ENCODE measurements around the gene SEMA6B. TPM values are rescaled to one million over a fixed set of nuclear protein-coding genes. Genes with fewer than 3 reads are reported as not detected.
"Not testable (repeated sequence)": the region's sequence is repeated elsewhere in the genome, so short reads cannot be mapped to it uniquely, and the experiment has no call there.

SEMA6B gene
- total and polyA plus RNA-seq, 4 donors, result 8.7 to 66.8 (median 38.9) TPM

- Histone ChIP-seq H3K36me3 (ENCODE audit: control insufficient read depth, insufficient read depth, low read length) (peaks cover 88% of the 10 kb centered on the region), H3K27ac (ENCODE audit: low read depth, low read length) (no peak overlapping the region), H3K9me3 (ENCODE audit: control insufficient read depth, insufficient read depth, low read length) (no peaks in the 10 kb centered on the region), H3K27me3 (ENCODE audit: control insufficient read depth, insufficient read depth, low read length) (no peaks in the 10 kb centered on the region), H3K4me3 (ENCODE audit: low read depth, low read length) (no peak overlapping the region), H3K4me1 (ENCODE audit: control insufficient read depth, insufficient read depth, low read length) (no peaks in the 10 kb centered on the region)
- 93% methylated on average over 24 of the region's 26 CpGs for WGBS (ENCODE audit: insufficient coverage)
- DNase-seq (ENCODE audit: low read depth in 4 of 6, low spot score in 6 of 6), result no peak
Measured at GRCh38 chr19:4550479-4551050, 8.9 kb downstream of the SEMA6B start.

GRCh38 chr19:4550018-4550417 lies 9.5 kb downstream of the SEMA6B start:
- H3K4me3 ChIP-seq (ENCODE audit: low read depth, low read length), result no peak overlapping the region
- no peaks in the 10 kb centered on the region for H3K9me3 ChIP-seq (ENCODE audit: control insufficient read depth, insufficient read depth, low read length)
- no peaks in the 10 kb centered on the region for H3K27me3 ChIP-seq (ENCODE audit: control insufficient read depth, insufficient read depth, low read length)
- WGBS (ENCODE audit: insufficient coverage), result 93% methylated on average over 17 of the region's 18 CpGs
- peaks cover 87% of the 10 kb centered on the region for H3K36me3 ChIP-seq (ENCODE audit: control insufficient read depth, insufficient read depth, low read length)
- no peak for DNase-seq (ENCODE audit: low read depth in 4 of 6, low spot score in 6 of 6)
- no peak overlapping the region for H3K27ac ChIP-seq (ENCODE audit: low read depth, low read length)
- no peaks in the 10 kb centered on the region for H3K4me1 ChIP-seq (ENCODE audit: control insufficient read depth, insufficient read depth, low read length)

GRCh38 chr19:4548238-4548584 lies 11.3 kb downstream of the SEMA6B start:
- H3K27me3 ChIP-seq (ENCODE audit: control insufficient read depth, insufficient read depth, low read length), result no peaks in the 10 kb centered on the region
- WGBS (ENCODE audit: insufficient coverage), result 83% methylated on average over 14 of the region's 14 CpGs

GRCh38 chr19:4547303-4548237 lies 11.9 kb downstream of the SEMA6B start:
- Histone ChIP-seq H3K36me3 (ENCODE audit: control insufficient read depth, insufficient read depth, low read length) (peaks cover 80% of the 10 kb centered on the region), H3K4me3 (ENCODE audit: low read depth, low read length) (no peak overlapping the region), H3K27me3 (ENCODE audit: control insufficient read depth, insufficient read depth, low read length) (no peaks in the 10 kb centered on the region), H3K27ac (ENCODE audit: low read depth, low read length) (no peak overlapping the region), H3K9me3 (ENCODE audit: control insufficient read depth, insufficient read depth, low read length) (no peaks in the 10 kb centered on the region), H3K4me1 (ENCODE audit: control insufficient read depth, insufficient read depth, low read length) (no peaks in the 10 kb centered on the region)
- 74% methylated on average over 31 of the region's 32 CpGs for WGBS (ENCODE audit: insufficient coverage)
- peak in 1 of 6 donors; percentile 14 for DNase-seq (ENCODE audit: low read depth in 4 of 6, low spot score in 6 of 6)

More at GRCh38 chr19:4548238-4548584, 11.3 kb downstream of the SEMA6B start:
- Histone ChIP-seq H3K27ac (ENCODE audit: low read depth, low read length) (no peak overlapping the region), H3K4me1 (ENCODE audit: control insufficient read depth, insufficient read depth, low read length) (no peaks in the 10 kb centered on the region), H3K9me3 (ENCODE audit: control insufficient read depth, insufficient read depth, low read length) (no peaks in the 10 kb centered on the region), H3K4me3 (ENCODE audit: low read depth, low read length) (no peak overlapping the region), H3K36me3 (ENCODE audit: control insufficient read depth, insufficient read depth, low read length) (peaks cover 80% of the 10 kb centered on the region)
- DNase-seq (ENCODE audit: low read depth in 4 of 6, low spot score in 6 of 6), result no peak

- Histone ChIP-seq H3K9me3 (ENCODE audit: control insufficient read depth, insufficient read depth, low read length) (no peaks in the 10 kb centered on the region), H3K27ac (ENCODE audit: low read depth, low read length) (no peak overlapping the region), H3K4me1 (ENCODE audit: control insufficient read depth, insufficient read depth, low read length) (no peaks in the 10 kb centered on the region), H3K36me3 (ENCODE audit: control insufficient read depth, insufficient read depth, low read length) (peaks cover 53% of the 10 kb centered on the region), H3K27me3 (ENCODE audit: control insufficient read depth, insufficient read depth, low read length) (no peaks in the 10 kb centered on the region), H3K4me3 (ENCODE audit: low read depth, low read length) (no peak overlapping the region)
- DNase-seq (ENCODE audit: low read depth in 4 of 6, low spot score in 6 of 6), result no peak
- 93% methylated on average over 84 of the region's 87 CpGs for WGBS (ENCODE audit: insufficient coverage)
Measured at GRCh38 chr19:4543842-4544647, 15.4 kb downstream of the SEMA6B start.

GRCh38 chr19:4542896-4543841 lies 16.3 kb downstream of the SEMA6B start:
- DNase-seq (ENCODE audit: low read depth in 4 of 6, low spot score in 6 of 6), result no peak
- H3K36me3 ChIP-seq (ENCODE audit: control insufficient read depth, insufficient read depth, low read length), result peaks cover 48% of the 10 kb centered on the region
- no peaks in the 10 kb centered on the region for H3K4me1 ChIP-seq (ENCODE audit: control insufficient read depth, insufficient read depth, low read length)
- H3K9me3 ChIP-seq (ENCODE audit: control insufficient read depth, insufficient read depth, low read length), result no peaks in the 10 kb centered on the region
- no peak overlapping the region for H3K27ac ChIP-seq (ENCODE audit: low read depth, low read length)
- H3K27me3 ChIP-seq (ENCODE audit: control insufficient read depth, insufficient read depth, low read length), result no peaks in the 10 kb centered on the region
- 89% methylated on average over 54 of the region's 77 CpGs for WGBS (ENCODE audit: insufficient coverage)
- H3K4me3 ChIP-seq (ENCODE audit: low read depth, low read length), result no peak overlapping the region

- peaks cover 34% of the 10 kb centered on the region for H3K36me3 ChIP-seq (ENCODE audit: control insufficient read depth, insufficient read depth, low read length)
- not testable (repeated sequence) for H3K4me1 ChIP-seq (ENCODE audit: control insufficient read depth, insufficient read depth, low read length); H3K27me3 ChIP-seq (ENCODE audit: control insufficient read depth, insufficient read depth, low read length); H3K9me3 ChIP-seq (ENCODE audit: control insufficient read depth, insufficient read depth, low read length); H3K27ac ChIP-seq (ENCODE audit: low read depth, low read length); H3K4me3 ChIP-seq (ENCODE audit: low read depth, low read length); DNase-seq (ENCODE audit: low read depth in 4 of 6, low spot score in 6 of 6)
- 96% methylated on average over 11 of the region's 12 CpGs for WGBS (ENCODE audit: insufficient coverage)
Measured at GRCh38 chr19:4541806-4542145, 17.7 kb downstream of the SEMA6B start.

GRCh38 chr19:4541114-4541805 lies 18.2 kb downstream of the SEMA6B start:
- no peak for DNase-seq (ENCODE audit: low read depth in 4 of 6, low spot score in 6 of 6)
- no peak overlapping the region for H3K27ac ChIP-seq (ENCODE audit: low read depth, low read length)
- WGBS (ENCODE audit: insufficient coverage), result 81% methylated on average over 9 of the region's 12 CpGs
- no peaks in the 10 kb centered on the region for H3K9me3 ChIP-seq (ENCODE audit: control insufficient read depth, insufficient read depth, low read length)
- H3K4me1 ChIP-seq (ENCODE audit: control insufficient read depth, insufficient read depth, low read length), result peaks cover under 1% of the 10 kb centered on the region
- peaks cover 32% of the 10 kb centered on the region for H3K36me3 ChIP-seq (ENCODE audit: control insufficient read depth, insufficient read depth, low read length)
- H3K27me3 ChIP-seq (ENCODE audit: control insufficient read depth, insufficient read depth, low read length), result no peaks in the 10 kb centered on the region
- H3K4me3 ChIP-seq (ENCODE audit: low read depth, low read length), result no peak overlapping the region
